CD4-positive, alpha-beta T cell (primary cell): ENCODE measurements around the gene MTUS2. TPM values are rescaled to one million over a fixed set of nuclear protein-coding genes. Genes with fewer than 3 reads are reported as not detected.

Experiments
- ATAC-seq: fragments of 200-7000 bp; cut with Tn5 transposase; one replicate; pipeline ENCODE4 v1.10.0; 2022; ENCODE audit warnings: mild to moderate bottlenecking; ENCODE audit not compliant: poor library complexity
- CTCF ChIA-PET: fragments of 350-600 bp; sonication (Branson Sonifier 250); formaldehyde crosslinking; loops from one replicate; lab custom pipeline; 2021; ENCODE audit warnings: antibody characterized with exemption, inconsistent platforms; lab: Charles Lee
- POLR2A ChIA-PET: fragments of 350-600 bp; sonication (Branson Sonifier 250); formaldehyde crosslinking; loops from one replicate; lab custom pipeline; 2021; ENCODE audit warnings: antibody characterized with exemption, inconsistent platforms; lab: Charles Lee
- DNase-seq, 14 experiments: peaks; one replicate each; pipeline ENCODE4 v3.0.0-alpha.2; 2013 to 2020; ENCODE audit warnings: mixed read lengths in 2 of 14
- H3K27ac ChIP-seq, 2 donors: one replicate each; pipeline versions ENCODE4 v1.5.1 to v1.7.0; 2013; ENCODE audit warnings: low read length in 2 of 2, low read depth in 1 of 2, mild to moderate bottlenecking in 1 of 2
- H3K27me3 ChIP-seq, 2 experiments: 1 replicate in 1 of 2; 2 replicates in 1 of 2; pipeline versions ENCODE4 v1.6.1 to v1.7.0; 2013; ENCODE audit warnings: low read length in 2 of 2, control low read depth in 1 of 2, mild to moderate bottlenecking in 1 of 2, moderate library complexity in 1 of 2; ENCODE audit not compliant: insufficient read depth in 2 of 2, control insufficient read depth in 1 of 2
- H3K36me3 ChIP-seq: one replicate; pipeline ENCODE4 v1.6.1; 2013; ENCODE audit warnings: low read length, control low read depth; ENCODE audit not compliant: insufficient read depth
- H3K4me1 ChIP-seq: one replicate; pipeline ENCODE4 v1.6.1; 2013; ENCODE audit warnings: low read length, control low read depth; ENCODE audit not compliant: insufficient read depth
- H3K4me3 ChIP-seq: one replicate; pipeline ENCODE4 v1.5.1; 2013; ENCODE audit warnings: mild to moderate bottlenecking, low read length, moderate library complexity
- H3K9me3 ChIP-seq, 2 experiments: 1 replicate in 1 of 2; 2 replicates in 1 of 2; pipeline versions ENCODE4 v1.6.1 to v1.7.0; 2013; ENCODE audit warnings: low read length in 2 of 2, mild to moderate bottlenecking in 2 of 2, control low read depth in 1 of 2, moderate library complexity in 1 of 2; ENCODE audit not compliant: control insufficient read depth in 1 of 2, insufficient read depth in 1 of 2
- H3K27ac Mint-ChIP-seq: one replicate; pipeline ENCODE4 v1.8.0; 2020; ENCODE audit warnings: mixed read lengths
- H3K27me3 Mint-ChIP-seq: one replicate; pipeline ENCODE4 v1.8.0; 2021; ENCODE audit warnings: mixed read lengths
- H3K36me3 Mint-ChIP-seq: one replicate; pipeline ENCODE4 v1.8.0; 2021; ENCODE audit warnings: low read depth, mixed read lengths
- H3K4me1 Mint-ChIP-seq: one replicate; pipeline ENCODE4 v1.8.0; 2021; ENCODE audit warnings: low read depth, mixed read lengths
- H3K4me3 Mint-ChIP-seq: one replicate; pipeline ENCODE4 v1.8.0; 2020; ENCODE audit warnings: mild to moderate bottlenecking, mixed read lengths
- H3K9me3 Mint-ChIP-seq: one replicate; pipeline ENCODE4 v1.8.0; 2020; ENCODE audit warnings: mixed read lengths
- intact Hi-C, 2 experiments: fragments of 100-400 bp; cut with DNase I in 1 of 2; cut with micrococcal nuclease in 1 of 2; formaldehyde crosslinking; loops; one replicate each; pipeline versions ENCODE4 v1.15.1 to v1.9.0; 2023 to 2025; cut with DNase I, micrococcal nuclease
- total RNA-seq, 174 experiments: library from RNA in 2 of 174; stranded (reverse) in 2 of 174; gene quantifications; one replicate each; pipeline ENCODE4 v1.2.3 and lab custom pipeline; 2021 to 2026
- TF ChIP-seq, protein P1 (sequence below): fragments of 200-600 bp; IDR thresholded peaks from one replicate; pipeline ENCODE4 v1.8.0; 2022; ENCODE audit warnings: antibody characterized with exemption, mild to moderate bottlenecking

MTUS2 gene
- total RNA-seq, 2 experiments from 2014 or later, result 0.38 to 0.81 TPM

DNA sequence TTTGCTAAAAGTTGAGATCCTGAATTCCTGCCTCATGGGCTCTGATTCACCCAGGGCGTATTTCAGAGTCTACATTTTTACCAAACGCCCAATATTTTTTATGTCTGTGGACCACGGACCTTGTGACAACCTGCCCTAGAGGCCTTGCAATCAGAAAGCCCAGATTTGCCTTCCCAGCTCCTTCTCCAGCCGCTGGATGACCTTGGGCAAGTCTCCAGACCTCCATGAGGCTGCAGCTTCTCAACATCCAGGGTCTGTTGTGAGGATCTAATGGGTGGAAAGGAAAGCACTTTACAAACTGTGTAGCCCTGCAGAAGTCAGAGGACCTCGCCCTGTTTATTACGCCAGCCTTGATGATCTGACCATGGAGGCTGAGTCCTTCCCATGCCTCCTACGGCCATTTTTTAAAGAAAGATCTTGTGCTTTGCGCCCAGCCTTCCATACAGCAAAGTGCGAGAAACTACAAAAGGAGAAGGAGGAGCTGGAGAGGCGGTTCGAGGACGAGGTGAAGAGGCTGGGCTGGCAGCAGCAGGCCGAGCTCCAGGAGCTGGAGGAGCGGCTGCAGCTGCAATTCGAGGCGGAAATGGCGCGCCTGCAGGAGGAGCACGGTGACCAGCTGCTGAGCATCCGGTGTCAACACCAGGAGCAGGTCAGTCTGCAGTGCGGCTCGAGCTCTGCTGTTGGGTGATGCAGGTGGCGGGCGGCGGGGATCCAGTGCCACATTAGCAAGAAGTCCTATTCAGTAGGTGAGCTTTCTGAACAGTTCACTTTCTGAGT, 659.8 kb downstream of the MTUS2 start:
- ATAC-seq (no peak), DNase-seq (no peak)
- no peaks in the 10 kb centered on the region for H3K4me1 ChIP-seq
- no peak overlapping the region for H3K27ac ChIP-seq
- no peaks in the 10 kb centered on the region for H3K9me3 Mint-ChIP-seq
- H3K4me1 Mint-ChIP-seq, result no peaks in the 10 kb centered on the region
- H3K4me3 ChIP-seq, result no peak overlapping the region
- TF ChIP-seq, protein P1, sequence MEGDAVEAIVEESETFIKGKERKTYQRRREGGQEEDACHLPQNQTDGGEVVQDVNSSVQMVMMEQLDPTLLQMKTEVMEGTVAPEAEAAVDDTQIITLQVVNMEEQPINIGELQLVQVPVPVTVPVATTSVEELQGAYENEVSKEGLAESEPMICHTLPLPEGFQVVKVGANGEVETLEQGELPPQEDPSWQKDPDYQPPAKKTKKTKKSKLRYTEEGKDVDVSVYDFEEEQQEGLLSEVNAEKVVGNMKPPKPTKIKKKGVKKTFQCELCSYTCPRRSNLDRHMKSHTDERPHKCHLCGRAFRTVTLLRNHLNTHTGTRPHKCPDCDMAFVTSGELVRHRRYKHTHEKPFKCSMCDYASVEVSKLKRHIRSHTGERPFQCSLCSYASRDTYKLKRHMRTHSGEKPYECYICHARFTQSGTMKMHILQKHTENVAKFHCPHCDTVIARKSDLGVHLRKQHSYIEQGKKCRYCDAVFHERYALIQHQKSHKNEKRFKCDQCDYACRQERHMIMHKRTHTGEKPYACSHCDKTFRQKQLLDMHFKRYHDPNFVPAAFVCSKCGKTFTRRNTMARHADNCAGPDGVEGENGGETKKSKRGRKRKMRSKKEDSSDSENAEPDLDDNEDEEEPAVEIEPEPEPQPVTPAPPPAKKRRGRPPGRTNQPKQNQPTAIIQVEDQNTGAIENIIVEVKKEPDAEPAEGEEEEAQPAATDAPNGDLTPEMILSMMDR, result no peak
- H3K36me3 Mint-ChIP-seq, result no peaks in the 10 kb centered on the region
- H3K27me3 ChIP-seq, result peaks cover 0 to 6% of the 10 kb centered on the region in 2 experiments
- H3K27ac Mint-ChIP-seq, result no peak overlapping the region
- POLR2A ChIA-PET, result no interaction called here
- H3K27me3 Mint-ChIP-seq, result peaks cover 15% of the 10 kb centered on the region
- intact Hi-C loops, result no loop called here
- H3K4me3 Mint-ChIP-seq, result no peak overlapping the region
- no peaks in the 10 kb centered on the region for H3K36me3 ChIP-seq
- no peaks in the 10 kb centered on the region for H3K9me3 ChIP-seq
- CTCF ChIA-PET, result no interaction called here

DNA sequence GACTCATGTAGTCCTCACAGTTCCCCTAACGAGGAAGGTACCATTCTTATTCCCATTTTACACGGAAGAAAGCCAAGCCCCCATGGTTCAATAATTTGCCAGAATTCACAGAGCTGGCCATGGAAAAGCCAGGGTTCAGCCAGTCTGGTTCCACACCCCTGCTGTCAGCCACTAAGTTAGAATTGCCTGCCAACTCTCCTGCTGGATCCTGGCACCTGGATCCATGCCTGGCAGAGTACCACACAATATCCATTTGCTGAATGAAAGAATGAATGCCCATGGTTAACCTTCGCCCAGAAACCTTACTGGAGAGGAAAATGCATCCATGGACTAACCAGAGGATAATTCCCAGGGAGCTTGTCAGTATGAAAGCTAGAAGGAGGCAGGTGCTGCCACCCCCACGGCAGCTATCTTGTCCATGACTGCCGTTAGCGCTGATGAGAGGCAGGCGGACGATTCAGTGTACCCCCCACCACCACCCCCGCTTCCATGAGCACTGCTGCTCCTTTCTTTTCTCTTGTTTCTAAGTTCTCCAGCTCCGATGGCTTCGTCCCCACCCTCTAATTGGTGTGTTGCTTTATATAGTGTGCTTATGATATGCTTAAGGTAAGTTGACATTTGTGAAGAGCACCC, 660.9 kb downstream of the MTUS2 start:
- intact Hi-C loops, result no loop called here
- CTCF ChIA-PET, result no interaction called here
- no peaks in the 10 kb centered on the region for H3K4me1 ChIP-seq

DNA sequence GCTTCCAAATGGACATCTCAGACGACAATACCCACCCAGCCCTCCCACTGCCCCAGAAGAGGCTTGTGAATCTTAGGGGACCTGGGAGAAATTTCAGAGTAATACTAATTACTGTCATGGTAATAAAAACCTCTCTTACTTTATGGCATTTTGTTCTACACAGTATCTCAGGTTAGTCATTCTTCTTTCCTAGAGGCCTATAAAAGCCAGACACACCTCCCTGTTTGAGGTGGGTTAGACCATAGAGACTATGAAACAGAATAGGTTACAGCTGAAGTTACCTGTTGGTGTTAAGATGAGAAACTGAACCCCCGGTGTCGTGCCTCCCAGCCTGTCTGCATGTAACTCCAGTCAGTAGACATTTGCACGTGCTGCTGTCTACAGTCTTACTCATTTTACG, 661.5 kb downstream of the MTUS2 start:
- CTCF ChIA-PET, result no interaction called here
- H3K9me3 ChIP-seq, result no peaks in the 10 kb centered on the region
- POLR2A ChIA-PET, result no interaction called here
- Mint-ChIP-seq H3K9me3 (no peaks in the 10 kb centered on the region), H3K27me3 (peaks cover 22% of the 10 kb centered on the region), H3K27ac (no peak overlapping the region), H3K4me1 (no peaks in the 10 kb centered on the region), H3K36me3 (no peaks in the 10 kb centered on the region), H3K4me3 (no peak overlapping the region)
- ATAC-seq (no peak), DNase-seq (no peak)
- intact Hi-C loops, result no loop called here
- H3K4me3 ChIP-seq, result no peak overlapping the region
- H3K27me3 ChIP-seq, result peaks cover 0 to 6% of the 10 kb centered on the region in 2 experiments
- TF ChIP-seq, protein P1, result no peak
- H3K27ac ChIP-seq, result no peak overlapping the region
- H3K4me1 ChIP-seq, result no peaks in the 10 kb centered on the region
- no peaks in the 10 kb centered on the region for H3K36me3 ChIP-seq

More for the DNA sequence above, 660.9 kb downstream of the MTUS2 start:
- POLR2A ChIA-PET, result no interaction called here
- no peak for DNase-seq
- H3K9me3 ChIP-seq, result no peaks in the 10 kb centered on the region
- H3K9me3 Mint-ChIP-seq, result no peaks in the 10 kb centered on the region
- H3K4me3 Mint-ChIP-seq, result no peak overlapping the region
- H3K27ac Mint-ChIP-seq, result no peak overlapping the region
- H3K4me1 Mint-ChIP-seq, result no peaks in the 10 kb centered on the region
- no peak overlapping the region for H3K27ac ChIP-seq
- TF ChIP-seq, protein P1, result no peak
- no peak for ATAC-seq
- no peak overlapping the region for H3K4me3 ChIP-seq
- H3K27me3 Mint-ChIP-seq, result peaks cover 16% of the 10 kb centered on the region
- peaks cover 0 to 6% of the 10 kb centered on the region in 2 experiments for H3K27me3 ChIP-seq
- no peaks in the 10 kb centered on the region for H3K36me3 ChIP-seq
- H3K36me3 Mint-ChIP-seq, result no peaks in the 10 kb centered on the region
